IPS-20b (cell line): ENCODE data around the gene AKT1S1.

Experiments
- H3K27ac ChIP-seq: one replicate; pipeline ENCODE4 v1.5.1; 2013; ENCODE audit warnings: low read length
- H3K27me3 ChIP-seq: 2 replicates; pipeline ENCODE4 v1.6.1; 2013; ENCODE audit warnings: mild to moderate bottlenecking, low read length, inconsistent platforms; ENCODE audit not compliant: insufficient read depth
- H3K36me3 ChIP-seq: 2 replicates; pipeline ENCODE4 v1.6.1; 2013; ENCODE audit warnings: low read depth, mild to moderate bottlenecking, inconsistent platforms, low read length, moderate library complexity; ENCODE audit not compliant: insufficient read depth
- H3K4me1 ChIP-seq: 2 replicates; pipeline ENCODE4 v1.6.1; 2013; ENCODE audit warnings: mild to moderate bottlenecking, control low read depth, inconsistent platforms, low read length, moderate library complexity; ENCODE audit not compliant: insufficient read depth
- H3K4me3 ChIP-seq: 2 replicates; pipeline ENCODE4 v1.5.1; 2013; ENCODE audit warnings: mild to moderate bottlenecking, low read length, inconsistent platforms
- H3K9ac ChIP-seq: 2 replicates; pipeline ENCODE4 v1.6.1; 2013; ENCODE audit warnings: low read depth, mild to moderate bottlenecking, inconsistent platforms, low read length, moderate library complexity
- H3K9me3 ChIP-seq: 2 replicates; pipeline ENCODE4 v1.6.1; 2013; ENCODE audit warnings: mild to moderate bottlenecking, low read depth, low read length, inconsistent platforms; ENCODE audit not compliant: insufficient read depth

Gene AKT1S1

DNA sequence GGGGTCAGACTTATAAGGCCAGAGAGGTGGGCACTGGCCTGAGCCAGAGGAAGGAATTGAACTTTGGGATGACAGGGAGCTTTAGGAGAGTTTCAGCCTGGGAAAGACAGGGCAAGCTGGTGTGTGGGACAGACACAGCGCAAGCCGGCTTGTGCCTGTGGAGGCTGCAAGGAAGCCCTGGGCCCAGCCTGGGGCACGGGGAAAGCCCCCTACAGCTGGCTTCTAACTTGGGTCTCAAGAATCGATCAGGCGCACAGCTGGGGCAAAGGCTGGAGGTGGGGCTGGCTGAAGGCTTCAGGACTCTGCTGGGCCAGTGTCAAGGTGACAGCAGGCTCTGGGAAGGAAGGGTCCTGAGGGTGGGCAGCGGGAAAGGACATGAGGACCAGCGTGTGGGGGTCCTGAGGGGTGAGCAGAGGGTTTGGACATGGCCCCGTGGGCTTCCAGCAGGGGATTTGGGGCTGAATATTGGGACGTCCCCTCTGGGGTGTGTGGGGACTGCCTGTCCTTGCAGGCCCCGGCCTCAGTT is 23.2 kb downstream of the AKT1S1 start:
- Histone ChIP-seq H3K4me1 (peaks cover 7% of the 10 kb centered on the region; the same call in 1 of the 2 replicates), H3K9ac (no peak overlapping the region), H3K36me3 (peaks cover 61% of the 10 kb centered on the region), H3K27me3 (no peaks in the 10 kb centered on the region), H3K27ac (no peak overlapping the region), H3K9me3 (no peaks in the 10 kb centered on the region), H3K4me3 (no peak overlapping the region)

DNA sequence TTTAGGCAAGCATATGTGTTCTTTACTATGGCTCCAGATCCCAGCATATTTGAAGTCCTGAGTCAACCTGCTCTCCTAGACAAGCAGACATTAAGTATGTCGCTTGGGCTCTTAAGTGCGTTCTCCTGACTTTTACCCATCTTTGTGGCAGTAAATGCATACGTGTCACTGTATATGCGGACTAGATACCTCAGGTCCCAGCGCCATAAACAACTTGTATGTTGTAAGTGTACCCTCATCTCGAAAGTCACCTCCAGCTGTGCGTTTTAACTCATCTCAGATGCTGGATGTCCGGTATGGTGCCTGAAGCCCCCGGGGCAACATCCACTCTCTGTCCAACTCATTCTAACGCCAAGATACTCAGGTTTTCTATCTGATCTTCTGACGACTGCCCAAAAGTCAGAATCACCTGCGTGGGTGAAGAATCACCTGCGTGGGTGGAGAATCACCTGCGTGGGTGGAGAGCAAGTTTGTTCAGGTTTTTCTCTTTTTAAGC is 24.5 kb downstream of the AKT1S1 start:
- peaks cover 49% of the 10 kb centered on the region for H3K36me3 ChIP-seq

DNA sequence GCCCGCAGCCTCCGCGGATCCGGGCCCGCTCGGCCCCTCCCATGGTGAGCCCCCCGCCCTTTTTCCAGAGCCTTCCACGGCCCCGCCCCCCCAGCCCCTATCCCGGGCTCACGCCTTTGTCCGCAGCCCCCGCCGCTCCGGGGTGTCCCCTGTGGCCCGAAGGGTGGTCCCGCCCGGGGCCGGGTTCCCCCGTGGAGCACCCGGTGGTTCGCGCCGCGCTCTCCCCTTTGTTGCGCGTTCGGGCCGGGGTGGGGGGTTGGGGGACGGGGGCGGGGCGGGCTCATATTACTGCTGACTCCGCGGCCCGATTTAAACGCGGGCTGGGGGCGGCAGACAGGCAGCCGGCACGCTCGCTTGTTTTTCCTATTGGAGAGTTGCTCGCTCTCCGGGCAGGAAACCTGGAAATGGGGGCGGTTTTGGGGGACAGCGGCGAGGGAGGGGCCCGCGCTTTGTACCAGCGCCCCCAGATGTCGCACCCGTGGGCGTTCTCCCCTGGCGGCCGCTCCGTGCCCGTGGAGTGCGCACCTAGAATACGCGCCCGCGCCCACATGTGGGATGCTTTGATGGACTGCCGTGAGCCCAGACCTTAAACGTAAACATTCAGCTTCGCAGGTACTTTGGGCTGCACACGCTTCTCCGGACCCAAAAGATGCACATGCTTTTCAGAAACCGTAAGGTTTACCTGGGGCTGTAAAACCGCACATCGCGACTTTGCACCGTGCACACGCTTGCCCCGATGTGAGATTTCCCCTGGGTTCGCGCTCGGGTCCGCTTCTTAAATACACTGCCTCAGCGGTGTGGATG is 25.5 kb downstream of the AKT1S1 start:
- H3K27me3 ChIP-seq, result no peaks in the 10 kb centered on the region
- peak overlapping the region; percentile 85 for H3K9ac ChIP-seq
- H3K36me3 ChIP-seq, result peaks cover 39% of the 10 kb centered on the region
- peaks cover 7% of the 10 kb centered on the region; the same call in 1 of the 2 replicates for H3K4me1 ChIP-seq
- no peaks in the 10 kb centered on the region for H3K9me3 ChIP-seq
- H3K27ac ChIP-seq, result no peak overlapping the region
- H3K4me3 ChIP-seq, result peak overlapping the region; percentile 90

More for the DNA sequence above, 24.5 kb downstream of the AKT1S1 start:
- H3K27me3 ChIP-seq, result no peaks in the 10 kb centered on the region
- H3K27ac ChIP-seq, result no peak overlapping the region
- H3K9ac ChIP-seq, result no peak overlapping the region; the same call in 1 of the 2 replicates
- no peaks in the 10 kb centered on the region for H3K9me3 ChIP-seq
- peaks cover 7% of the 10 kb centered on the region; the same call in 1 of the 2 replicates for H3K4me1 ChIP-seq
- H3K4me3 ChIP-seq, result peak overlapping the region; percentile 90

DNA sequence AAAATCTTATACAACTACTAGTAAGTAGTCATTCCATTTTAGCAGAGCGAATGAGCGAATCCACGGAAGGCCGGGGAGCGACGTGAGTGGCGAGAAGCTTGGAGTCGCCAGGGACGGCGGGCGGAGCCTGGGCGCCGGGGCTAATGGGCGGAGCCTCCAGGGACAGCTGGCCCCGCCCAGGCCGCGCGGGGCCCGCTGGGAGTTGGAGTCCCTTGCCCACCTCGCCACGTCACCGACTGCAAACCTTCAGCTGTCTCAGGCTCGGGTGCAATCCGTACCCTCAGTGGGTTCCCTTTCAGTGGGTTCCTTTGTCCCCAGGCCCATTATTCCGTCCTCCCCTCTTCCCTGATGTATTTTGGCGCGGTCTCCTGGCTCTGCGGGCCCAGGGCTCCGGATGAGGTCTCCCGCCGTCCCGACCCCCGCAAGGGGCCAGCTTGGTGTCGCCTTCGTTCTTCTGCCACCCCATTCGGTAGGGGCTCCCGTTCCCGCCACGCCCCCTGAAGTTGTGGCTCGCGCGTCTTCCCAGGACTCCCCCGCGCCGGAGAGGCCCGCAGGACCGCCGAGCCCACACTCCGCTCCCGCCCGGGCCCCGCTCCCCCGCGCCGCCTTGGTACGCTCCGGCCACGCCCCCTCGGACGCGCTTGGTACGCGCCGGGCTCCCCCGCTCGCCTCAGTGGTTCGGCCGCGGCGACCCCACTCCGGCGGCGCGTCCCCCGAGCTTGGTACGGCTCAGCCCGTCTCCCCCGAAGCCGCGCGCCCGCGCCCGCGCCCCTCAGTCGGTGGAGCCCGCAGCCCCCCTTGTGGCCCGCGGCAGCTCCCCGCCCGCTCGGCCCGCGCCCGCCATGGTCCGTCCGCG is 26.4 kb downstream of the AKT1S1 start, which contains the start of gene PTOV1:
Gene PTOV1 (plus strand): TSS at position 673 of the 856 bp plus-strand sequence.
- H3K9me3 ChIP-seq, result no peaks in the 10 kb centered on the region

DNA sequence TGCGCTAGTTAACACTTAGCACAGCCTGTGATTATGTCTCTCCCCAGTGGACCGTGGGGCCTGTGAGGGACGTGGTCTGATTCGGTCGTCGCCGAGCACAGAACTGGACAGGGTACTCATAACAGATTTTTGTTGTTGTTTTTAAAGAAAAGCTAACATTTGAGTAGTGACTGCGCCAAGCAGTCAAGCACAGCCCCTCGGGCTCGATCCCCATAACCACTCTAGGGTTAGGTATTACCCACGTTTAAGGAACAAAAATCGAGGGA is 27.0 kb downstream of the AKT1S1 start:
- peak overlapping the region; percentile 90 for H3K4me3 ChIP-seq
- peak overlapping the region; percentile 42; the same call in 1 of the 2 replicates for H3K9ac ChIP-seq
- H3K9me3 ChIP-seq, result no peaks in the 10 kb centered on the region
- peaks cover 24% of the 10 kb centered on the region for H3K36me3 ChIP-seq
- no peaks in the 10 kb centered on the region for H3K27me3 ChIP-seq
- H3K27ac ChIP-seq, result peak overlapping the region; percentile 90
- peaks cover 7% of the 10 kb centered on the region; the same call in 1 of the 2 replicates for H3K4me1 ChIP-seq

More for the DNA sequence above, 26.4 kb downstream of the AKT1S1 start, which contains the start of gene PTOV1:
- Histone ChIP-seq H3K27me3 (no peaks in the 10 kb centered on the region), H3K4me3 (peak within 1 kb of the TSS; percentile 90), H3K4me1 (peaks cover 7% of the 10 kb centered on the region; the same call in 1 of the 2 replicates), H3K36me3 (peaks cover 30% of the 10 kb centered on the region), H3K9ac (peak within 1 kb of the TSS; percentile 85), H3K27ac (peak within 1 kb of the TSS; percentile 90)

DNA sequence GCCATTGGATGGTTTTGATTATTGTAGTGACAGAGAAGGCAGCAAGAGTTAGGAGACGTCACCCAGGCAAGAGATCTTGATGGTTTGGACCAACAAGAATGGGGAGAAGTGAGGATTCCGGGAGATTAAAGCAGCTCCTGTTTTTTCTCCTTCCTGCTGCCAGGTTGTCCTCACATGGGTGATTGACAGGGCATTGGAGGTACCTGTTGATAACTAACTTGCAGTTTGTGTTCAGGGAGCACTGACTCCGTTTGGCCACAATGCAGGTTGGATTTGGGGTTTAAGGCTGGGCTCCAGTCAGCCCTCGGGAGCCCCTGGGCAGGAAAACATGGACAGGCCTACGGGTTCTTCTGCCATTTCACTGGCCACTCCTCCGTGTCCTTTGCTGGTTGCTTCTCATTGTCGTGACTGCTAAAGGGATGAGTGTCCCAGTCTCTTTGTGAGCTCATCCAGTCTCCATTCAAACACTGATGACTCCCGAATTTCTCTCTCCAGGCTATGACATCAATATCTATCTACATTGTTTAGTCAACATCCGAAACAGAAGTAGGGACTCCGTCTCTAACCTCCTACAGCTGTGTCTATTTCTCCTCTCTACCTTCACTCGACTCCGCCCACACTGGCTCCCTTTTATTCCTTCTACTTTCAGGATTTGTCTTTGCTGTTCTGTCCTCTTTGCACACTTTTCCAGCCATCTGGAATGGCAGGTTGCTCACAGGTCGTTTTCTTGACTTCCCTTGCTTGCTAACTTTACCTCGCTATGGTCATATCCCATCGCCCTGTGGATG is 27.5 kb downstream of the AKT1S1 start:
- peaks cover 7% of the 10 kb centered on the region; the same call in 1 of the 2 replicates for H3K4me1 ChIP-seq
- peak overlapping the region; percentile 42; the same call in 1 of the 2 replicates for H3K9ac ChIP-seq

DNA sequence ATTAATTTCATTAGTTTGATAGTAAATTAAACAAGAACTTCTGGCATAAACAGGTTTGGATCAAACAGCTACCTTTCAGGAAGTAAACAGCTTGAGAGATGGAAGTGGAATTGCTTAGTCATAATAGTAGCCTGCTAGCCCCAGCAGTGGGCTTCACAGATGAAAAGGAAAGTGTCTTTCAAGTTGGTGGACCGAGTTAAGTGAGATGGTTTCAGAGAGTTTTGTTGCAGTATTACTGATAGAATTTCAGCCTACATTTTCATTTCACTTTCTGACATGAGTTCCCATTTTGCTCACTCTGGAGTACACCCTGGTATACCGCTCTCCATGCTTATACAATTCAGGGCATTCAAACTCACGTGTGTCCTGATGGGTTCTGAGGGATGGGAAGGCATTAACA is 28.2 kb downstream of the AKT1S1 start:
- peaks cover 16% of the 10 kb centered on the region for H3K36me3 ChIP-seq
- H3K4me3 ChIP-seq, result no peak overlapping the region
- H3K27me3 ChIP-seq, result no peaks in the 10 kb centered on the region
- H3K9me3 ChIP-seq, result no peaks in the 10 kb centered on the region
- peaks cover 7% of the 10 kb centered on the region; the same call in 1 of the 2 replicates for H3K4me1 ChIP-seq
- H3K9ac ChIP-seq, result no peak overlapping the region
- no peak overlapping the region for H3K27ac ChIP-seq

More for the DNA sequence above, 27.5 kb downstream of the AKT1S1 start:
- Histone ChIP-seq H3K36me3 (peaks cover 20% of the 10 kb centered on the region), H3K9me3 (no peaks in the 10 kb centered on the region), H3K4me3 (peak overlapping the region; percentile 90), H3K27me3 (no peaks in the 10 kb centered on the region), H3K27ac (no peak overlapping the region)

DNA sequence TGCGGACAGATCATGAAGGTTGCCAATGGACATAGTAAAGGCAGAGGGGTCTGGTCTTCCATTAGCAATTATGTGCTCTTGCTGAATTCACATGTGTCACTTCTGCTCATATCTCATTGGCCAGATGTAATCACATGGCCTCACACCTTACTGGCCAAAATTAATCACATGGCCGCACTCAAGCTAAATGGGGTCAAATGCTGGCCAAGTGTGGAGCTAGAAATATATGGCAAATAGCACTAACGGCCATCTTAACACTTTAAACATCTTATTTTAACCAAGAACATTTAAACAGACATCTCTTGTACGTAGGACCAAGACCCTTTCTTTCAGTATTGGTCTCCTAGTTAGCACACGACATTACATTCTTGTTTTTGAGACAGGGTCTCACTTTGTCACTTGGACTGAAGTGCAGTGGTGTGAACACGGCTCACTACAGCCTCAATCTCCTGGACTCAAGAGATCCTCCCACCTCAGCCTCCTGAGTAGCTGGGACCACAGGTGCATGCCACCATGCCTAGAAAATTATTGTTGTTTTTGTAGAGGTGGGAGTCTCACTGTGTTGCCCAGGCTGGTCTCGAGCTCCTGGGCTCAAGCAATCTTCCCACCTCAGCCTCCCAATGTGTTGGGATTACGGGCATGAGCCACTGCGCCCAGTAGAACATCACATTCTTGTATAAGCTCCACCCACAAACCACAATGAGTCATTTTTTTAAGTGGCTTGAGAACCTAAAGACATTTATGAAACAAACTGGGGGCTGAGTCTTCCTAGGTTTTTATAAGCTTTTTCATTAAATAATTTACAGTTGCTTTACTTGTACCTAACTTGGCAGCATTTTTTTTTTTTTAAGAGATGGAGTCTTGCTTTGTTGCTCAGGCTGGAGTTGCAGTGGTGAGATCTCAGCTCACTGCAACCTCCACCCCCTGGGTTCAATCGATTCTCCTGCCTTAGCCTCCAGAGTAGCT is 29.1 kb downstream of the AKT1S1 start:
- no peak overlapping the region for H3K27ac ChIP-seq
- no peaks in the 10 kb centered on the region for H3K9me3 ChIP-seq
- H3K4me3 ChIP-seq, result no peak overlapping the region
- H3K4me1 ChIP-seq, result peaks cover 7% of the 10 kb centered on the region; the same call in 1 of the 2 replicates
- H3K9ac ChIP-seq, result no peak overlapping the region
- no peaks in the 10 kb centered on the region for H3K27me3 ChIP-seq
- H3K36me3 ChIP-seq, result peaks cover 16% of the 10 kb centered on the region

DNA sequence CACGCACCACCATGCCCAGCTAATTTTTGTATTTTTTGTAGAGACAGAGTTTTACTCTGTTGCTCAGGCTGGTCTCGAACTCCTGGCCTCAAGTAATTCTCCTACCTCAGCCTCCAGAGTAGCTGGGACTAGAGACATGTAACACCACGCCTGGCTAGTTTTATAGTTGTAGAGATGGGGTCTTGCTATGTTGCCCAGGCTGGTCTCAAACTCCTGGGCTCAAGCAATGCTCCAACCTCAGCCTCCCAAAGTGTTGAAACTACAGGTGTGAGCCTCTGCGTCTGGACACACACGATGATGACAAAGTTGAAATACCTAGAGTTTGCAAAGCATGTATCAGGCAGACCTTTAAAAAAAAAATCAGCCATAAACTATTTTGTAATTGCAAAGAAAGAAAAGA is 30.7 kb downstream of the AKT1S1 start:
- Histone ChIP-seq H3K27me3 (no peaks in the 10 kb centered on the region), H3K9me3 (no peaks in the 10 kb centered on the region), H3K36me3 (peaks cover 5% of the 10 kb centered on the region; the same call in 1 of the 2 replicates), H3K4me3 (no peak overlapping the region), H3K9ac (no peak overlapping the region), H3K4me1 (no peaks in the 10 kb centered on the region), H3K27ac (no peak overlapping the region)

DNA sequence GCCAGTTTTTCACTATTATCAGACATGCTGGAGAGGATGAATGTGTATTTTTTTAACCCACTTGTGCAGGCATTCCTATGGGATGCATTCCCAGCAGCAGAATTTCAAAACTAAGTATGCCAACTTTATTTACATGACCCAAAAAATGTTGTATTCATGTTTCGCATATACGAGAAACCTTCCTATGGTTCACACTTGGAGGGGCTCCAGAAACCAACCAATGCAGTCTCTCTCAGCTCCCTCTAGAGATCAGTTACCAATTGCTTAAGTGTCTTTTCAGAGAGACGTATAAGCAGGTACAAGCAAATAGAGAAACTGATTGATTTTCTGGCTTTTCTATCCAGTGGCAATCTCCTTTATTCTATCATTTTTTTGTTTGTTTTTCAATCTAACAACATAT is 31.7 kb downstream of the AKT1S1 start:
- Histone ChIP-seq H3K27ac (no peak overlapping the region), H3K4me3 (no peak overlapping the region), H3K9ac (no peak overlapping the region), H3K27me3 (no peaks in the 10 kb centered on the region), H3K36me3 (peaks cover 5% of the 10 kb centered on the region; the same call in 1 of the 2 replicates), H3K4me1 (no peaks in the 10 kb centered on the region), H3K9me3 (no peaks in the 10 kb centered on the region)
